RWPE2 (cell line): Measurements from ENCODE around the gene CDH4.

ENCODE experiments used
- ATAC-seq: fragments of 200-7000 bp; cut with Tn5 transposase; 3 replicates; pipeline ENCODE4 v1.9.1; 2021; ENCODE audit warnings: low read depth
- DNase-seq: peaks from one replicate; pipeline ENCODE4 v3.0.0-alpha.2; 2020; ENCODE audit warnings: low spot score
- H3K27ac ChIP-seq: fragments of 450-650 bp; 2 replicates; pipeline ENCODE4 v1.5.1; 2017; ENCODE audit warnings: mild to moderate bottlenecking; ENCODE audit not compliant: poor library complexity, severe bottlenecking
- H3K27me3 ChIP-seq: fragments of 250-450 bp; sonication (Bioruptor Pico); 2 replicates; pipeline ENCODE4 v1.5.1; 2021; ENCODE audit warnings: mild to moderate bottlenecking, moderate library complexity; ENCODE audit not compliant: insufficient read depth, poor library complexity, severe bottlenecking
- H3K36me3 ChIP-seq: fragments of 250-450 bp; sonication (Bioruptor Pico); 2 replicates; pipeline ENCODE4 v1.5.1; 2020; ENCODE audit warnings: low read depth, mild to moderate bottlenecking, moderate library complexity
- H3K4me1 ChIP-seq: fragments of 250-450 bp; sonication (Bioruptor Pico); 2 replicates; pipeline ENCODE4 v1.5.1; 2021; ENCODE audit warnings: mild to moderate bottlenecking, moderate library complexity; ENCODE audit not compliant: insufficient read depth, poor library complexity, severe bottlenecking
- H3K4me3 ChIP-seq: fragments of 250-450 bp; sonication (Bioruptor Pico); 2 replicates; pipeline ENCODE4 v1.5.1; 2021; ENCODE audit warnings: mild to moderate bottlenecking, moderate library complexity; ENCODE audit not compliant: severe bottlenecking
- H3K9me3 ChIP-seq: fragments of 250-450 bp; sonication (Bioruptor Pico); 2 replicates; pipeline ENCODE4 v1.5.1; 2021; ENCODE audit warnings: mild to moderate bottlenecking, moderate library complexity; ENCODE audit not compliant: severe bottlenecking
- CTCF ChIP-seq: fragments of 450-650 bp; IDR thresholded peaks from one replicate; pipeline ENCODE4 v1.5.1; 2017; ENCODE audit warnings: mild to moderate bottlenecking, moderate library complexity; ENCODE audit not compliant: poor library complexity, severe bottlenecking

Gene CDH4

DNA sequence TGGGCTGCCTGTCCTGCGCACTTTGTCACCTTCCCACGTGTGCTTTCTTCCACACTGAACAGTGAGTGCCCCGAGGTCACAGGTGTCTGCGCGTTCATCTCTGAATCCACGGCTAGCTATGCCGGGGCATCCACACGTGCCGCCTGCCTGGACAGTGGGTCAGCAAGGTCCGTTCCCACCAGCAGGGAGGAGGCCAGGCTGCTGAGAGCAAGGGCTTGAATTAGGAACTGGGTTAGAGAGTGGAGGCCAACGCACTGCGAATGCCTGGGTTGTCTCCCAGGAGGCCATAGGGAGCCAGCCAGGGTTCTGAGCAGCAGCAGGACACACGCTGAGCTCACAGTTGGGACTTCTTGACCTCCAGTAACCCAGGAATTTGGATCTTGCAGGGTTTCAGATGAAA, 565.5 kb downstream of the CDH4 start:
- H3K4me3 ChIP-seq: no peak overlapping the region
- no peak overlapping the region for H3K27ac ChIP-seq
- TF ChIP-seq CTCF: no peak
- no peaks in the 10 kb centered on the region for H3K4me1 ChIP-seq
- H3K27me3 ChIP-seq: no peaks in the 10 kb centered on the region
- DNase-seq (no peak), ATAC-seq (no peak)
- H3K9me3 ChIP-seq: no peaks in the 10 kb centered on the region
- no peaks in the 10 kb centered on the region for H3K36me3 ChIP-seq

DNA sequence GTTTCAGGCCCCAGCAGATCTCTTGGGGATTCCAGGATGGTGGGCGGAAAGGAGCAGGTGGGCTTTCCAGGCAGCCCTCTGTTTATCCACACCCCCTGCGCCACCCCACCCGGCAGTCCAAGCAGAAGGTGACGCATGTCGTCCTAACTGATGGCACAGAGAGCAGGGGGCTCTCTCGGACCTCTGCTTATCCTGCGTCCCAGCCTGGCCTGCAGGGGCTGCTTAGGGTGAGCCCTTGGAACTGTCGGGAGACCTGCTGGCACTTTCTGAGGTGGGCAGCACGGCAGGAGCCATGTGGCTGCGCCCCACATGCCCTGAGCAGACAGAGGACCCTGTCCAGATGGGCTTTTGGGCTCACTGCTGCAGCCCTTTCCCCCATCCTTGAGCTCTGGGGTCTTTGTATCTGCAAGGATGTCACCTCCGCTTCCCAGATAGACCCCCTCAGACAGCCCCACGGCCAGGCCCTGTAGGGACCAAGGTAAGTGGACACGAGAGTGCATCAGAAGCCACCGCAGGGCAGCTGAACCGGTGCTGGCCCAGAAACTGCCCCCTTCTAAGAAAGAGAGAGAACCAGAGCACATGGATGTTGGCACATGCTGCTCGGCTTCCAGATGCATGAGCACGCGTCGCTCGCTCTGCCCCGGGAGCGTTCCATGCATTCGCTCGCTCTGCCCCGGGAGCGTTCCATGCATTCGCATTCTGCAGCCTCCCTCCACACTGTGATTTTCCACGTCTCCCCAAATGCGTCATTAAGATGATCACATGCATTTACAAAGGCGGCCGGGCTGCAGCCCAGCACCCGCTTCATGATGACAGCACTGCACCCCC, 566.9 kb downstream of the CDH4 start:
- TF ChIP-seq CTCF: no peak
- Histone ChIP-seq H3K9me3 (no peaks in the 10 kb centered on the region), H3K27ac (no peak overlapping the region), H3K27me3 (no peaks in the 10 kb centered on the region), H3K4me1 (no peaks in the 10 kb centered on the region), H3K36me3 (no peaks in the 10 kb centered on the region), H3K4me3 (no peak overlapping the region)
- DNase-seq (no peak), ATAC-seq (no peak)

- Histone ChIP-seq H3K4me1 (no peaks in the 10 kb centered on the region), H3K27me3 (no peaks in the 10 kb centered on the region), H3K4me3 (no peak overlapping the region), H3K36me3 (no peaks in the 10 kb centered on the region), H3K27ac (no peak overlapping the region), H3K9me3 (no peaks in the 10 kb centered on the region)
- TF ChIP-seq CTCF: no peak
- no peak for DNase-seq
- no peak for ATAC-seq
These were observed 567.4 kb downstream of the CDH4 start for GRCh38 chr20:61819574-61819846.

DNA sequence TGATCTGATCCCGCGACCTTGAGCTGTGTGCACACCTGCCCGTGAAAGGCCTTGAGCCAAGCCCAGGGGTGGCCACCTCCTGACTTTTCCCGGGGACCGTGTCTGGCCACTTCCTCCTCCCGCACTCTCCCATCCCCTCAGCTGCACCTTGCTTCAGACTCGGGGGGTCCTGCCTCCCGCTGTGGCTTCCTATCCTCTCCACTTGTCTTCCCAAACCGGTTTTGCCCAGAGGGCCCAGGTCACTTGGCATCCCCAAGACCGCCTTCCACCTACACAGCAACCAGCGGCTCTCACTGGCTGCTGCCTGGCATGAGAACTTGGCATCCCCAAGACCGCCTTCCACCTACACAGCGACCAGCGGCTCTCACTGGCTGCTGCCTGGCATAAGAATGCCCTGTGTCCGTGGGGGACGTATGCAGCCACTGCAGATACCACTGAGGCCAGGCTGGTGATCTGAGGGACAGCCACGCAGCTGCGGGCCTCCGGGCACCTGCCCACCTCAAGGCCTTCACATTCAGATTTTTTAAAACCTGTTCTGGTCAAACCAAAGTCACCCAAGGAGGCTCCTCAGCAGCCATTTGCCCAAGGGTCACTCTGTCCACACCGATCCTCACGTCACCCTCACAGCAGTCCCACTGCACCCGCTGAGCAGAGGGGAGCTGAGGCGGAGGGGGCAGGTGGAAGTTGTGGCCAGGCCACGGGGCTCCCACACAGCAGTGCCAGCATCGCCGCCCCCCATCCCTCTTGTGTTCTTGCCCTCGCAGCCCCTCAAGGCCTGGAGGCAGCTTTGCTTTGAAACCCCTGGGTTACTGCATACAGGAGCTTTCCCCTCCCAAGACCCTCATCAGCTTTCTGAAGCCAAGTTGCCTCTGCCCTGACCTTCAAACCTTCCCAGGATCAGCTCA, 568.1 kb downstream of the CDH4 start:
- no peak; the same call in 2 of the 3 replicates for ATAC-seq
- no peaks in the 10 kb centered on the region for H3K9me3 ChIP-seq
- H3K4me3 ChIP-seq: no peak overlapping the region
- DNase-seq: no peak
- H3K4me1 ChIP-seq: no peaks in the 10 kb centered on the region
- no peak for TF ChIP-seq CTCF
- H3K27ac ChIP-seq: no peak overlapping the region
- H3K27me3 ChIP-seq: no peaks in the 10 kb centered on the region
- H3K36me3 ChIP-seq: no peaks in the 10 kb centered on the region
